H9 (cell line): Measurements from ENCODE around the gene MYL11. TPM values are rescaled to one million over a fixed set of nuclear protein-coding genes. Genes with fewer than 3 reads are reported as not detected.

Experiments
- DNase-seq: peaks from one replicate; pipeline ENCODE4 v3.0.0-alpha.2; 2017
- H2AFZ ChIP-seq: one replicate; pipeline ENCODE4 v1.6.1; 2013; ENCODE audit warnings: mild to moderate bottlenecking, low read length, control low read depth, moderate library complexity
- H2AK5ac ChIP-seq: 2 replicates; pipeline ENCODE4 v1.6.1; 2013; ENCODE audit warnings: low read length, control low read depth, mixed read lengths; ENCODE audit not compliant: insufficient read length
- H2BK120ac ChIP-seq: one replicate; pipeline ENCODE4 v1.6.1; 2013; ENCODE audit warnings: low read depth, mild to moderate bottlenecking, low read length, control low read depth, inconsistent platforms; ENCODE audit not compliant: poor library complexity, severe bottlenecking
- H2BK12ac ChIP-seq: 2 replicates; pipeline ENCODE4 v1.6.1; 2013; ENCODE audit warnings: low read length, control low read depth, mixed read lengths, low read depth; ENCODE audit not compliant: insufficient read length
- H2BK15ac ChIP-seq: 2 replicates; pipeline ENCODE4 v1.6.1; 2013; ENCODE audit warnings: low read depth, low read length, control low read depth
- H2BK20ac ChIP-seq: one replicate; pipeline ENCODE4 v1.6.1; 2013; ENCODE audit warnings: low read depth, mild to moderate bottlenecking, low read length, control low read depth, inconsistent platforms; ENCODE audit not compliant: poor library complexity, severe bottlenecking
- H2BK5ac ChIP-seq: 2 replicates; pipeline ENCODE4 v1.6.1; 2013; ENCODE audit warnings: low read length, control low read depth, mixed read lengths; ENCODE audit not compliant: insufficient read length
- H3K14ac ChIP-seq: 2 replicates; pipeline ENCODE4 v1.6.1; 2013; ENCODE audit warnings: low read length, control low read depth; ENCODE audit not compliant: insufficient read depth
- H3K18ac ChIP-seq: 2 replicates; pipeline ENCODE4 v1.6.1; 2013; ENCODE audit warnings: low read depth, mild to moderate bottlenecking, mixed read lengths, low read length, control low read depth; ENCODE audit not compliant: insufficient read length
- H3K23ac ChIP-seq: 2 replicates; pipeline ENCODE4 v1.6.1; 2013; ENCODE audit warnings: low read length, control low read depth, mixed read lengths, low read depth; ENCODE audit not compliant: insufficient read length
- H3K23me2 ChIP-seq: 2 replicates; pipeline ENCODE4 v1.6.1; 2013; ENCODE audit warnings: low read depth, mild to moderate bottlenecking, mixed read lengths, low read length, control low read depth; ENCODE audit not compliant: insufficient read length, poor library complexity, severe bottlenecking
- H3K27ac ChIP-seq: 2 replicates; pipeline ENCODE4 v1.5.1; 2013; ENCODE audit warnings: low read length, control low read depth, mixed read lengths, low read depth; ENCODE audit not compliant: insufficient read length
- H3K27me3 ChIP-seq: 2 replicates; pipeline ENCODE4 v1.6.1; 2013; ENCODE audit warnings: low read length, control low read depth, inconsistent platforms; ENCODE audit not compliant: insufficient read depth
- H3K4ac ChIP-seq: 2 replicates; pipeline ENCODE4 v1.6.1; 2013; ENCODE audit warnings: low read depth, mild to moderate bottlenecking, control low read depth, inconsistent platforms, low read length, moderate library complexity
- H3K4me1 ChIP-seq: 2 replicates; pipeline ENCODE4 v1.6.1; 2013; ENCODE audit warnings: low read length, control low read depth, inconsistent platforms; ENCODE audit not compliant: insufficient read depth
- H3K4me2 ChIP-seq: 2 replicates; pipeline ENCODE4 v1.6.1; 2013; ENCODE audit warnings: low read length, control low read depth, mixed read lengths; ENCODE audit not compliant: insufficient read length, insufficient read depth
- H3K56ac ChIP-seq: 2 replicates; pipeline ENCODE4 v1.6.1; 2013; ENCODE audit warnings: low read depth, mild to moderate bottlenecking, mixed read lengths, low read length, control low read depth; ENCODE audit not compliant: insufficient read length
- H3K79me1 ChIP-seq: 2 replicates; pipeline ENCODE4 v1.6.1; 2013; ENCODE audit warnings: low read depth, mild to moderate bottlenecking, moderate library complexity, low read length, control low read depth, inconsistent platforms; ENCODE audit not compliant: insufficient read depth, poor library complexity, severe bottlenecking
- H3K79me2 ChIP-seq: 2 replicates; pipeline ENCODE4 v1.6.1; 2013; ENCODE audit warnings: low read length, control low read depth, inconsistent platforms; ENCODE audit not compliant: insufficient read depth
- H3K9ac ChIP-seq: 2 replicates; pipeline ENCODE4 v1.6.1; 2013; ENCODE audit warnings: low read length, control low read depth, mixed read lengths; ENCODE audit not compliant: insufficient read length; ENCODE audit errors: extremely low read depth
- H3K9me3 ChIP-seq: one replicate; pipeline ENCODE4 v1.6.1; 2013; ENCODE audit warnings: low read depth, low read length, inconsistent platforms; ENCODE audit not compliant: control insufficient read depth
- H3T11ph ChIP-seq: one replicate; pipeline ENCODE4 v1.6.1; 2013; ENCODE audit warnings: mild to moderate bottlenecking, low read length, control low read depth, inconsistent platforms
- H4K20me1 ChIP-seq: one replicate; pipeline ENCODE4 v1.6.1; 2013; ENCODE audit not compliant: control insufficient read depth, insufficient read length, insufficient read depth
- H4K5ac ChIP-seq: 2 replicates; pipeline ENCODE4 v1.6.1; 2013; ENCODE audit warnings: low read depth, mild to moderate bottlenecking, mixed read lengths, low read length, control low read depth; ENCODE audit not compliant: insufficient read length
- H4K8ac ChIP-seq: replicated peaks from 2 replicates; pipeline ENCODE4 v1.6.1; 2013; ENCODE audit warnings: low read length, control low read depth, mixed read lengths, low read depth; ENCODE audit not compliant: insufficient read length
- H4K91ac ChIP-seq: 2 replicates; pipeline ENCODE4 v1.6.1; 2013; ENCODE audit warnings: low read depth, mild to moderate bottlenecking, moderate library complexity, mixed read lengths, low read length, control low read depth; ENCODE audit not compliant: insufficient read length
- H3K27ac Mint-ChIP-seq, 3 experiments: 2 replicates in 2 of 3; 3 replicates in 1 of 3; pipeline ENCODE4 v1.8.0; 2020 to 2021; ENCODE audit warnings: mixed read lengths in 3 of 3, mild to moderate bottlenecking in 1 of 3, moderate library complexity in 1 of 3
- H3K27me3 Mint-ChIP-seq: 2 replicates; pipeline ENCODE4 v1.8.0; 2021; ENCODE audit warnings: low read depth, mild to moderate bottlenecking, moderate library complexity, mixed read lengths
- H3K36me3 Mint-ChIP-seq, 3 experiments: 2 replicates in 2 of 3; 3 replicates in 1 of 3; pipeline ENCODE4 v1.8.0; 2020 to 2021; ENCODE audit warnings: low read depth in 3 of 3, mixed read lengths in 3 of 3; ENCODE audit not compliant: insufficient read depth in 1 of 3
- H3K4me1 Mint-ChIP-seq, 2 experiments: 2 replicates each; pipeline ENCODE4 v1.8.0; 2020; ENCODE audit warnings: mixed read lengths in 2 of 2
- H3K4me3 Mint-ChIP-seq, 2 experiments: 2 replicates in 1 of 2; 3 replicates in 1 of 2; pipeline ENCODE4 v1.8.0; 2020 to 2021; ENCODE audit warnings: mild to moderate bottlenecking in 2 of 2, mixed read lengths in 2 of 2, moderate library complexity in 1 of 2
- H3K9me3 Mint-ChIP-seq, 2 experiments: 2 replicates in 1 of 2; 3 replicates in 1 of 2; pipeline ENCODE4 v1.8.0; 2020; ENCODE audit warnings: mild to moderate bottlenecking in 2 of 2, mixed read lengths in 2 of 2, moderate library complexity in 1 of 2
- CTCF ChIP-seq: fragments of 200-600 bp; sonication (generic); conservative IDR thresholded peaks from 3 replicates; pipeline ENCODE4 v1.8.0; 2021; ENCODE audit warnings: antibody characterized with exemption, mild to moderate bottlenecking
- WGBS: extraction: QIAGEN DNeasy Blood & Tissue Kit; methylation state at CpG from one replicate; pipeline ENCODE4 v1.1.7; 2013; ENCODE audit warnings: missing lambda C conversion rate, low lambda C conversion rate, mixed read lengths; ENCODE audit not compliant: insufficient read length; ENCODE audit errors: extremely low coverage; 5-methylcytosine and 5-hydroxymethylcytosine counted together
- total RNA-seq: library from RNA; stranded (reverse); gene quantifications from 2 replicates; pipeline ENCODE4 v1.2.1, GENCODE V29; 2021

The MYL11 gene
- total RNA-seq, 1 experiment from 2014 or later = 0.70 TPM

DNA sequence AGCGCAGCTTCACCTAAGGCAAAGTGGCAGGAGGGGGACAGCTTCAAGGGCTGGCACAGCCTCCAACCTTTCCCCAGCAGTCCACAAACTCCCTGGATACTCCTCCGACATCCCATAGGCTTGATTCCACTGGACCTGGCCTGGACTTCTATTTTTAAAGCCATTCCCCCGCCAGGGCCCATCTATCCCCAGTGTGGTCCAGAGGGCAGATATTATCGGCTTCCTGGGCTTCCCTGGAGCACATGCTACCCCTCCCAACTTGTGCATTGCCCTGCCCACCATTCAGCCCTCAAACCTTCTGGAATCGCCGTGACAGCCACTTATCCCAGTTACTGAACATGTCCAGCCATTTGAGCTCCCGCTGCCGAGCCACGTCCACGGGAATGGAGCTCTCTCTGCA, 9.4 kb upstream of the MYL11 start:
- peaks cover 16 to 35% (median 31%) of the 10 kb centered on the region in 3 experiments for H3K36me3 Mint-ChIP-seq
- no peaks in the 10 kb centered on the region for H3K9me3 ChIP-seq
- peaks cover 3% of the 10 kb centered on the region for H3K79me1 ChIP-seq
- H4K5ac ChIP-seq = no peak overlapping the region
- H4K8ac ChIP-seq = no peak overlapping the region
- no peak overlapping the region for H2AFZ ChIP-seq
- no peak overlapping the region for H2BK15ac ChIP-seq
- no peak overlapping the region for H3K4me2 ChIP-seq
- H3K9me3 Mint-ChIP-seq = 0 out of 5 replicates have a peak, but pooled peaks cover 0 to 2% of the 10 kb centered on the region in 2 experiments
- H2BK20ac ChIP-seq = no peak overlapping the region
- H3K4me1 ChIP-seq = peaks cover 6% of the 10 kb centered on the region
- H2BK120ac ChIP-seq = no peak overlapping the region
- no peaks in the 10 kb centered on the region for H3K27me3 Mint-ChIP-seq
- no peak overlapping the region for H3K9ac ChIP-seq
- H3K18ac ChIP-seq = no peak overlapping the region
- no peak overlapping the region for H3K27ac ChIP-seq
- no peak for DNase-seq
- no peak for TF ChIP-seq CTCF
- H3K4me3 Mint-ChIP-seq = no peak overlapping the region
- H3K27ac Mint-ChIP-seq = peak overlapping the region in 1 of 3 experiments; percentile 88; a peak in 2 of 7 replicates
- no peak overlapping the region for H3K56ac ChIP-seq
- no peak overlapping the region for H2AK5ac ChIP-seq
- no peak overlapping the region for H3K14ac ChIP-seq
- no peak overlapping the region for H2BK5ac ChIP-seq
- H3T11ph ChIP-seq = no peak overlapping the region
- no CpG with 5 or more reads among the region's 10 CpGs for WGBS
- no peak overlapping the region for H4K91ac ChIP-seq
- no peak overlapping the region for H3K23ac ChIP-seq
- H3K4ac ChIP-seq = no peak overlapping the region
- no peaks in the 10 kb centered on the region; the same call in 1 of the 2 replicates for H3K79me2 ChIP-seq
- H2BK12ac ChIP-seq = no peak overlapping the region
- no peaks in the 10 kb centered on the region for H3K27me3 ChIP-seq
- H3K4me1 Mint-ChIP-seq = peaks cover 26% of the 10 kb centered on the region in 2 experiments
- peaks cover 10% of the 10 kb centered on the region for H3K23me2 ChIP-seq
- H4K20me1 ChIP-seq = no peaks in the 10 kb centered on the region
